Gastroesophageal sphincter (tissue), 4 donors: ENCODE measurements around the gene NFYB. TPM values are rescaled to one million over a fixed set of nuclear protein-coding genes. Genes with fewer than 3 reads are reported as not detected.

Experiments
- ATAC-seq: fragments of 150-250 bp; one replicate; pipeline ENCODE4 v1.9.1; 2016; ENCODE audit warnings: mild to moderate bottlenecking, moderate library complexity
- H3K27ac ChIP-seq, 4 donors: fragments of 200-600 bp; sonication (generic) in 3 of 4; 1 replicate in 3 of 4; 2 replicates in 1 of 4; pipeline ENCODE4 v1.5.1; 2016 to 2019
- H3K27me3 ChIP-seq: fragments of 200-600 bp; sonication (generic); one replicate; pipeline ENCODE4 v1.5.1; 2019
- H3K36me3 ChIP-seq, 2 donors: fragments of 200-600 bp; sonication (generic); one replicate each; pipeline ENCODE4 v1.5.1; 2019; ENCODE audit warnings: control low read depth in 1 of 2
- H3K4me1 ChIP-seq, 3 donors: fragments of 200-600 bp; sonication (generic); 1 replicate in 2 of 3; 2 replicates in 1 of 3; pipeline ENCODE4 v1.5.1; 2016 to 2019; ENCODE audit warnings: control low read depth in 2 of 3
- H3K4me3 ChIP-seq, 2 donors: fragments of 200-600 bp; sonication (generic); one replicate each; pipeline ENCODE4 v1.5.1; 2019; ENCODE audit warnings: mild to moderate bottlenecking in 1 of 2, moderate library complexity in 1 of 2
- H3K9me3 ChIP-seq, 3 donors: fragments of 200-600 bp; sonication (generic); one replicate each; pipeline ENCODE4 v1.5.1; 2017 to 2019; ENCODE audit warnings: control low read depth in 2 of 3
- CTCF ChIP-seq, 4 experiments: fragments of 200-600 bp in 2 of 4; fragments of 450-650 bp in 2 of 4; sonication (generic) in 1 of 4; IDR thresholded peaks; one replicate each; pipeline ENCODE4 v1.5.1; 2017 to 2019; ENCODE audit warnings: antibody characterized with exemption in 4 of 4, mild to moderate bottlenecking in 2 of 4, moderate library complexity in 2 of 4
- EP300 ChIP-seq: sonication (generic); formaldehyde crosslinking; IDR thresholded peaks from one replicate; pipeline ENCODE4 v1.6.1; 2017; ENCODE audit warnings: antibody characterized with exemption, mild to moderate bottlenecking
- POLR2A ChIP-seq, 2 donors: fragments of 450-650 bp; IDR thresholded peaks; one replicate each; pipeline ENCODE4 v1.6.1; 2017; ENCODE audit warnings: antibody characterized with exemption in 2 of 2, mild to moderate bottlenecking in 2 of 2, moderate library complexity in 1 of 2
- POLR2AphosphoS5 ChIP-seq: sonication (generic); formaldehyde crosslinking; IDR thresholded peaks from one replicate; pipeline ENCODE4 v1.6.1; 2017; ENCODE audit warnings: antibody characterized with exemption
- WGBS, 2 donors: methylation state at CpG; one replicate each; pipeline ENCODE4 v1.1.5; 2018; ENCODE audit warnings: low coverage in 1 of 2; 5-methylcytosine and 5-hydroxymethylcytosine counted together
- total RNA-seq, 4 donors: library from RNA; depleted of rRNA; stranded (reverse); fragments of >200 nt; gene quantifications; one replicate each; pipeline ENCODE4 v1.1.0, GENCODE V29; 2016

Gene NFYB
- total RNA-seq, 4 donors from 2014 or later = 63.7 to 112 (median 78.7) TPM

DNA sequence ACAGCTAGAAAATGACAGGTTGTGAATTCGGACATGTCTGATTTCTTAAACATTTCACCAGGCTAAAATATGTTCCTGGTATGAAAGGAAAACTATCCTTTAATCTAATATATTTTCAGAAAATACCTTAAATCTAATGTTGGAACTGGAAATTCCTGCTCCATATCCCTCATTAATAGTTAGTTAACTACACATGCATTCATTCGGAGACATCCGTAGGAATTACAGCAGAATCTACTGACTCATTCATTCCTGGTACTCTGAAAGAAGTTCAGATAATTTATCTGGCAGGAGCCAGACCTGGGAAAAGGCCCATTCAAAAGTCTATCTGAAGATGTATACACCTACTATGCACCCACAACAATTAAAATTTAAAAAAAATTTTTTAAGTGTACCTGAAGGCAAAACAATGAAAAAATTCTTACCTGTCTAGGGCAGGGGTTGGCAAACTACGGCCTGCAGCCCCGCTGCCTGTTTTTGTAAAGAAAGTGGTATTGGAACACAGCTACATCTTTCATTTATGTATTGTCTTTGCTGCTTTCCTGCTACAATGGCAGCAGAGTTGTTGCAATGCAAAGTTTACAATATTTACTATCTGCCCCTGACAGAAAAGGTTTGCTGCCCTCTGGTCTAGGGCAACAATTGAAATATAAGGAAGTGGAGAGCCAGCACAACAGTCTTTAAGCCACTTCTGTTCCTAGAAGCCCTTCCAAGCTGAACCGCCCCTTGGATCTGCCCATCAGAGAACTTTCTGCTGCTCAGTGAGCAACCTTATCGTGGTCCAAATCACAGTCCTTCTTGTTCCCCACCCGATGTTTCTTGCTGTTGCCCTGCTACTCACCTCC is 17.9 kb upstream of the NFYB start:
- WGBS, 2 donors = 88 to 94% methylated on average over 6 to 8 of the region's 8 CpGs
- no peak for ATAC-seq
- Histone ChIP-seq H3K4me3 (no peak overlapping the region), H3K9me3 (no peaks in the 10 kb centered on the region), H3K4me1 (no peaks in the 10 kb centered on the region), H3K27ac (no peak overlapping the region), H3K36me3 (no peaks in the 10 kb centered on the region), H3K27me3 (no peaks in the 10 kb centered on the region)
- TF ChIP-seq CTCF (IDR thresholded peaks at IDR 0.05) (no peak), POLR2A (IDR thresholded peaks at IDR 0.05) (no peak)

DNA sequence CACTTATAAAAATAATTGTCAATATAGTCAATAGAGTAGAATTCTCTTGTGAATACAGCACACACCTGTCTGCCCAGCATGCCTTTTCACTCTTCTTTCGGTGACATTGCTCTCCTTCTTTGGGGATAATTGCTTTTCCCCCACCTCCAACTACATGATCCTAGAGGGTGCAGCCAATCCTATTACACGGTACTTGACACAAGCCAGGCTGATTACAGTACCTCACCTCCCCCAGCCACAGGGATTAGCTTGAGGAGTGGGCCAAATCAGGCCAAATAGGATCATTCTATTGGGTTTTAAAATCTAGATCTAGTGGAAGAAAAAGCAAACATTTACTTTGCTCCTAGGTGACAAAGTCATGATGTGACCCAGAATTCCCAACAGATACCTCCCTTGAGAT is 16.8 kb upstream of the NFYB start:
- Histone ChIP-seq H3K4me3 (no peak overlapping the region), H3K36me3 (no peaks in the 10 kb centered on the region), H3K27me3 (no peaks in the 10 kb centered on the region), H3K27ac (no peak overlapping the region), H3K9me3 (no peaks in the 10 kb centered on the region), H3K4me1 (no peaks in the 10 kb centered on the region)
- no peak for TF ChIP-seq POLR2A (IDR thresholded peaks at IDR 0.05)
- no peak for TF ChIP-seq CTCF (IDR thresholded peaks at IDR 0.05)
- TF ChIP-seq POLR2AphosphoS5 = no peak
- no peak for TF ChIP-seq EP300
- no peak for ATAC-seq
- 60 to 92% methylated on average over 1 of the region's 2 CpGs for WGBS, 2 donors

- TF ChIP-seq EP300 = no peak
- no peak for TF ChIP-seq CTCF (IDR thresholded peaks at IDR 0.05)
- no peak for TF ChIP-seq POLR2A (IDR thresholded peaks at IDR 0.05)
- no peak for TF ChIP-seq POLR2AphosphoS5
- no peak for ATAC-seq
- H3K4me3 ChIP-seq = no peak overlapping the region
- no peaks in the 10 kb centered on the region for H3K9me3 ChIP-seq
- H3K36me3 ChIP-seq = no peaks in the 10 kb centered on the region
- WGBS, 2 donors = 51 to 65% methylated on average over 4 of the region's 4 CpGs
- H3K27ac ChIP-seq = no peak overlapping the region
- H3K4me1 ChIP-seq = no peaks in the 10 kb centered on the region
- no peaks in the 10 kb centered on the region for H3K27me3 ChIP-seq
Observed at GRCh38 chr12:104154286-104154685, 16.3 kb upstream of the NFYB start.

GRCh38 chr12:104152685-104153241 is 14.8 kb upstream of the NFYB start:
- no peak overlapping the region for H3K27ac ChIP-seq
- H3K4me1 ChIP-seq = no peaks in the 10 kb centered on the region
- H3K4me3 ChIP-seq = no peak overlapping the region
- TF ChIP-seq POLR2A (IDR thresholded peaks at IDR 0.05) = no peak
- no peak for TF ChIP-seq EP300
- TF ChIP-seq POLR2AphosphoS5 = no peak
- no peak for TF ChIP-seq CTCF (IDR thresholded peaks at IDR 0.05)
- H3K27me3 ChIP-seq = no peaks in the 10 kb centered on the region
- no peaks in the 10 kb centered on the region for H3K9me3 ChIP-seq
- ATAC-seq = no peak
- no peaks in the 10 kb centered on the region for H3K36me3 ChIP-seq

DNA sequence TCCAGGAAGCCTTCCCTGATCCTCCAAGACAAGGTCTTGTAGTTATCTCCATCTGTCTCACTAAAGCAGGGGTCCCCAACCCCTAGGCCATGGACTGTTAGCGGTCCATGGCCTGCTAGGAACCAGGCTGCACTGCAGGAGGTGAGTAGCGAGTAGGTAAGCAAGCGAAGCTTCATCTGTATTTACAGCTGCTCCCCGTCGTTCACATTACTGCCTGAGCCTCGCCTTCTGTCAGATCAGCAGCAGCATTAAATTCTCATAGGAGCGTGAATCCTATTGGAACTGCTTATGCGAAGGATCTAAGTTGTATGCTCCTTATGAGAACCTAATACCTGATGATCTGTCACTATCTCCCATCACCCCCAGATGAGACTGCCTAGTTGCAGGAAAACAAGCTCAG is 12.4 kb upstream of the NFYB start:
- Histone ChIP-seq H3K9me3 (no peaks in the 10 kb centered on the region), H3K4me1 (no peaks in the 10 kb centered on the region), H3K27me3 (no peaks in the 10 kb centered on the region), H3K27ac (no peak overlapping the region), H3K4me3 (no peak overlapping the region), H3K36me3 (no peaks in the 10 kb centered on the region)
- TF ChIP-seq CTCF (IDR thresholded peaks at IDR 0.05) = no peak
- TF ChIP-seq POLR2A (IDR thresholded peaks at IDR 0.05) = no peak
- no peak for TF ChIP-seq POLR2AphosphoS5
- no peak for TF ChIP-seq EP300
- ATAC-seq = no peak
- WGBS, 2 donors = 81 to 85% methylated on average over 6 to 8 of the region's 8 CpGs
